ENCODE results near the gene NSL1. TPM values are rescaled to one million over a fixed set of nuclear protein-coding genes. Genes with fewer than 3 reads are reported as not detected.

Gene NSL1
- total and polyA plus RNA-seq, 2 donors = 23.8 to 48.8 TPM

DNA sequence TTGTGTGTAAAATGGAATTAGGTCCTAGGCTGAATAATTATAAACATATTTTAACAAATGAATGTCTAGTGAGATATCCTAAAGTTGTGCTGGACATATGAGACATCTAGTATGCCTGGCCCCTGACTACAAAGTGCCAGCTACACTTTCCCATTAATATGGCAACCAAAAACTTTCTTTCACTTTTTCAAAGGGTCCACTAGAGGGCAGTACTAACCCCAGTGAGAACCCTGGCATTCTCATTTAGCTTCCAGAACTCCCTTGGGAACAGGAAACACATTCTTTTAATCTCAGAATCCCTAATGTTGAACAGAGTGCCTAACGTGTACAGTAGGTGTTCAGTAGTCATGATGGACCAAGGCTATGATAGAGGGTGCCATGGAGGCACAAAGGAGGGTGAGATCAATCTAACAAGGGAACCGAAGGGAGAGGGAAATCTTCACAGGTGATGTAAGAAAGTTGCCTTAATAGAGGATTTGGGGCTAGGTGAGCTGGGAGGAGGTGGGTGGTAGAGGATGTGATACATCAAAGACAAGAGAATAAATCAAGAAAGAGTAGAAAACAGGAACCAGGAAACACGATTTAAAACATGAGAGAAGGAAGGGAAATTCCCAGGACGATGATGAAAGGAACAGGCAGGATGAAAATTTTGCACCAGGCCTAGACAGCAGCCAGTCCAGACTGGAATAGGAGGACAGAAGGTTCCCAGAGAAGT lies 41.6 kb downstream of the NSL1 start:
- Histone ChIP-seq H3K36me3 (ENCODE audit: control insufficient read depth in 2 of 2, insufficient read depth in 2 of 2, low read length in 1 of 2) (peaks cover 0 to 2% of the 10 kb centered on the region in 2 donors), H3K9me3 (ENCODE audit: control insufficient read depth in 2 of 2, insufficient read depth in 1 of 2, low read length in 1 of 2) (peaks cover 0 to 2% of the 10 kb centered on the region in 2 donors), H3K27ac (ENCODE audit: low read depth in 1 of 2, low read length in 1 of 2) (no peak overlapping the region), H3K4me3 (ENCODE audit: low read length in 2 of 2) (no peak overlapping the region), H3K27me3 (ENCODE audit: control insufficient read depth in 2 of 2, insufficient read depth in 1 of 2, low read length in 1 of 2) (no peaks in the 10 kb centered on the region), H3K4me1 (ENCODE audit: control insufficient read depth in 2 of 2, insufficient read depth in 2 of 2, low read length in 2 of 2) (peaks cover 6 to 24% of the 10 kb centered on the region in 2 donors)
- 76% methylated on average over 4 of the region's 4 CpGs for WGBS
- DNase-seq (ENCODE audit: low read depth in 6 of 9, low spot score in 9 of 9) = peak in 2 of 9 donors; percentile 21 to 48

DNA sequence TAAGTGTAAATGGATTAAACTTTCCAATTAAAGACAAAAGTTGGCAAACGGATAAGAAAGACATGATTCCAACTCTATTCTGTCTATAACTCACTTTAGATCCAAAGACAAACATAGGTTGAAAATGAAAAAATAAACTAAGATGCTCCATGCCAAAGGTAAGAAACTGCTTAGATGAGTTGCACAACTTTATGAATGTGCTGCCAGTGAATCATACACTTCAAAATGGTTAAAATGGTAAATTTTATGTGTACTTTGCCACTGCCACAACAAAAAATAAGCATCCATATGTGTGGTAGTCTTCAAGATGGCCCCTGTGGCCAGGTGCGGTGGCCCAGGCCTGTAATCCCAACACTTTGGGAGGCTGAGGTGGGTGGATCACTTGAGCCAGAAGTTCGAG lies 45.0 kb downstream of the NSL1 start:
- Histone ChIP-seq H3K27ac (ENCODE audit: low read depth in 1 of 2, low read length in 1 of 2) (no peak overlapping the region), H3K9me3 (ENCODE audit: control insufficient read depth in 2 of 2, insufficient read depth in 1 of 2, low read length in 1 of 2) (peaks cover 0 to 5% of the 10 kb centered on the region in 2 donors), H3K27me3 (ENCODE audit: control insufficient read depth in 2 of 2, insufficient read depth in 1 of 2, low read length in 1 of 2) (no peaks in the 10 kb centered on the region), H3K36me3 (ENCODE audit: control insufficient read depth in 2 of 2, insufficient read depth in 2 of 2, low read length in 1 of 2) (peaks cover 0 to 2% of the 10 kb centered on the region in 2 donors), H3K4me3 (ENCODE audit: low read length in 2 of 2) (no peak overlapping the region), H3K4me1 (ENCODE audit: control insufficient read depth in 2 of 2, insufficient read depth in 2 of 2, low read length in 2 of 2) (peaks cover 4 to 16% of the 10 kb centered on the region in 2 donors)
- no peak for DNase-seq (ENCODE audit: low read depth in 6 of 9, low spot score in 9 of 9)
- WGBS = 97% methylated on average over 3 of the region's 3 CpGs

DNA sequence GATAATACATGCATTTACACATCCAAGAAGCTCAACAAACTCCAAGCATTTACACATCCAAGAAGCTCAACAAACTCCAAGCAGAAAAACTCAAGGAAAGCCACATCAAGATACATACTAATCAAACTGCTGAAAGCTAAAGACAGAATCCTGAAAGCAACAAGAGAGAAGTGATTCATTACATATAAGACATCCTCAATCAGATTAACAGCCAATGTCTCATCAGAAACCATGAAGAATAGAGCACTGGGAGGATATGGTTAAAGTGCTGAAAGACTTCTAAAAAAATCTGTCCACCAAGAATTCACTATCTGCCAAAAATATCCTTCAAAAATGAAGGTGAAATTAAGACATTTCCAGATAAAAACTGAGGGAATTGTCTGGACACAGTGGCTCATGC lies 46.3 kb downstream of the NSL1 start:
- Histone ChIP-seq H3K27me3 (ENCODE audit: control insufficient read depth in 2 of 2, insufficient read depth in 1 of 2, low read length in 1 of 2) (no peaks in the 10 kb centered on the region), H3K27ac (ENCODE audit: low read depth in 1 of 2, low read length in 1 of 2) (no peak overlapping the region), H3K4me3 (ENCODE audit: low read length in 2 of 2) (no peak overlapping the region), H3K4me1 (ENCODE audit: control insufficient read depth in 2 of 2, insufficient read depth in 2 of 2, low read length in 2 of 2) (peaks cover 4 to 15% of the 10 kb centered on the region in 2 donors), H3K36me3 (ENCODE audit: control insufficient read depth in 2 of 2, insufficient read depth in 2 of 2, low read length in 1 of 2) (peaks cover 0 to 6% of the 10 kb centered on the region in 2 donors), H3K9me3 (ENCODE audit: control insufficient read depth in 2 of 2, insufficient read depth in 1 of 2, low read length in 1 of 2) (peaks cover 0 to 5% of the 10 kb centered on the region in 2 donors)
- DNase-seq (ENCODE audit: low read depth in 6 of 9, low spot score in 9 of 9) = no peak

DNA sequence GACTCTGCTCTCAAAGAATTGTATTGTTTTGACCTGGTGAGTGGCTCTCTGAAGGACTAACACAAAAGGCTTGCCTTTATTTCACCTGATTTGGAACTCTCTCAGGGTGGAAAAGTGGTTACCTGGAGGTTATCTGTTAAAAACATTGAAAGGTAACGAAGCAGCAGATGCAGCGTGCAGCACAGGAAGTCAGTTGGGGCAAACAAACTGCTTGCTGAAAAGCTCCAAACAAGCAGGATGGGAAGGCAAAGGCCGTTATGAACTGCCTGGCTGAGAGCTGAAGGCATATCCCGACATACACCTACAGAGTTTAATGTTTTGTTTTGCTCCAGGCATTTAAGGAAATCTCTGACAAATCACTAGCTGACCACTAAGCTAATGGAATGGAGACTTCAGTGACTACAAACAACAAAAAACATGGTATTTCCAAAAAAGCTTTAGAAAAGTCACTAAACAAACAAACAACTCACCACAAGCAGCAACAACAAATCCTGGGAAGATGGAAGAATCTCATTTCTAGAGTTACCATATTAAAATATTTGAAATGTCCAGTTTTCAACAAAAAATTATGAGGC lies 47.6 kb downstream of the NSL1 start:
- peak in 5 of 9 donors; percentile 37 to 74 (median 45) for DNase-seq (ENCODE audit: low read depth in 6 of 9, low spot score in 9 of 9)
- peaks cover 0 to 9% of the 10 kb centered on the region in 2 donors for H3K36me3 ChIP-seq (ENCODE audit: control insufficient read depth in 2 of 2, insufficient read depth in 2 of 2, low read length in 1 of 2)
- peaks cover 0 to 5% of the 10 kb centered on the region in 2 donors for H3K9me3 ChIP-seq (ENCODE audit: control insufficient read depth in 2 of 2, insufficient read depth in 1 of 2, low read length in 1 of 2)
- H3K4me1 ChIP-seq (ENCODE audit: control insufficient read depth in 2 of 2, insufficient read depth in 2 of 2, low read length in 2 of 2) = peaks cover 4 to 9% of the 10 kb centered on the region in 2 donors
- 8% methylated on average over 4 of the region's 4 CpGs for WGBS
- H3K27me3 ChIP-seq (ENCODE audit: control insufficient read depth in 2 of 2, insufficient read depth in 1 of 2, low read length in 1 of 2) = no peaks in the 10 kb centered on the region
- H3K4me3 ChIP-seq (ENCODE audit: low read length in 2 of 2) = no peak overlapping the region
- H3K27ac ChIP-seq (ENCODE audit: low read depth in 1 of 2, low read length in 1 of 2) = peak overlapping the region; percentile 47 to 76

DNA sequence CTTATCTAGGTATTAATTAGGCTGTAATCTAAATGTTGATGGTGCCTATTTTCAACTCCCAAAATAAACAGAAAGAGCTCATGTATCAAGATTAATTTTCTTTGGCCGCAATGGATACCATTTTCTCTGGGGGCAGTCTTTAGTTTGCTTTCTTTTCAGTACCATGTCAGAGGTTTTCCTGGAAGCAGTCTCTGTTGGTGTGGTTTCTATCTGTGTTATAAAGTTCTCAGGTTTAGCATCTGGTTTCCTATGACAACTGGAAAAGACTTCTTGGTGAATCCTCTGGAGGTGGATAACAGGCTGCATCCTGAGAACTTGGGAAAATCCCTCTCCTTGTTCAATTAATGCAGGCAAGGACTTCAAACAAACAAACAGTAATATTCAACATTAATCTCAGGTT lies 53.2 kb downstream of the NSL1 start:
- no peak overlapping the region for H3K27ac ChIP-seq (ENCODE audit: low read depth in 1 of 2, low read length in 1 of 2)
- no peaks in the 10 kb centered on the region for H3K27me3 ChIP-seq (ENCODE audit: control insufficient read depth in 2 of 2, insufficient read depth in 1 of 2, low read length in 1 of 2)
- peaks cover 0 to under 1% of the 10 kb centered on the region in 2 donors for H3K4me1 ChIP-seq (ENCODE audit: control insufficient read depth in 2 of 2, insufficient read depth in 2 of 2, low read length in 2 of 2)
- no peak overlapping the region for H3K4me3 ChIP-seq (ENCODE audit: low read length in 2 of 2)
- 73% methylated on average over 1 of the region's 1 CpG for WGBS
- H3K36me3 ChIP-seq (ENCODE audit: control insufficient read depth in 2 of 2, insufficient read depth in 2 of 2, low read length in 1 of 2) = peaks cover under 1 to 11% of the 10 kb centered on the region in 2 donors
- no peak for DNase-seq (ENCODE audit: low read depth in 6 of 9, low spot score in 9 of 9)
- no peaks in the 10 kb centered on the region for H3K9me3 ChIP-seq (ENCODE audit: control insufficient read depth in 2 of 2, insufficient read depth in 1 of 2, low read length in 1 of 2)

GRCh38 chr1:212737559-212737958 lies 54.0 kb downstream of the NSL1 start:
- H3K27ac ChIP-seq (ENCODE audit: low read depth in 1 of 2, low read length in 1 of 2) = no peak overlapping the region
- H3K27me3 ChIP-seq (ENCODE audit: control insufficient read depth in 2 of 2, insufficient read depth in 1 of 2, low read length in 1 of 2) = no peaks in the 10 kb centered on the region
- no peaks in the 10 kb centered on the region for H3K4me1 ChIP-seq (ENCODE audit: control insufficient read depth in 2 of 2, insufficient read depth in 2 of 2, low read length in 2 of 2)
- no peak for DNase-seq (ENCODE audit: low read depth in 6 of 9, low spot score in 9 of 9)
- H3K9me3 ChIP-seq (ENCODE audit: control insufficient read depth in 2 of 2, insufficient read depth in 1 of 2, low read length in 1 of 2) = no peaks in the 10 kb centered on the region
- peaks cover 5 to 11% of the 10 kb centered on the region in 2 donors for H3K36me3 ChIP-seq (ENCODE audit: control insufficient read depth in 2 of 2, insufficient read depth in 2 of 2, low read length in 1 of 2)
- no peak overlapping the region for H3K4me3 ChIP-seq (ENCODE audit: low read length in 2 of 2)

GRCh38 chr1:212733109-212733508 lies 58.5 kb downstream of the NSL1 start:
- H3K9me3 ChIP-seq (ENCODE audit: control insufficient read depth in 2 of 2, insufficient read depth in 1 of 2, low read length in 1 of 2) = no peaks in the 10 kb centered on the region
- no peaks in the 10 kb centered on the region for H3K4me1 ChIP-seq (ENCODE audit: control insufficient read depth in 2 of 2, insufficient read depth in 2 of 2, low read length in 2 of 2)
- H3K27me3 ChIP-seq (ENCODE audit: control insufficient read depth in 2 of 2, insufficient read depth in 1 of 2, low read length in 1 of 2) = no peaks in the 10 kb centered on the region
- WGBS = 98% methylated on average over 8 of the region's 8 CpGs
- peaks cover 5% of the 10 kb centered on the region in 2 donors for H3K36me3 ChIP-seq (ENCODE audit: control insufficient read depth in 2 of 2, insufficient read depth in 2 of 2, low read length in 1 of 2)
- DNase-seq (ENCODE audit: low read depth in 6 of 9, low spot score in 9 of 9) = no peak
- H3K27ac ChIP-seq (ENCODE audit: low read depth in 1 of 2, low read length in 1 of 2) = no peak overlapping the region
- no peak overlapping the region for H3K4me3 ChIP-seq (ENCODE audit: low read length in 2 of 2)

DNA sequence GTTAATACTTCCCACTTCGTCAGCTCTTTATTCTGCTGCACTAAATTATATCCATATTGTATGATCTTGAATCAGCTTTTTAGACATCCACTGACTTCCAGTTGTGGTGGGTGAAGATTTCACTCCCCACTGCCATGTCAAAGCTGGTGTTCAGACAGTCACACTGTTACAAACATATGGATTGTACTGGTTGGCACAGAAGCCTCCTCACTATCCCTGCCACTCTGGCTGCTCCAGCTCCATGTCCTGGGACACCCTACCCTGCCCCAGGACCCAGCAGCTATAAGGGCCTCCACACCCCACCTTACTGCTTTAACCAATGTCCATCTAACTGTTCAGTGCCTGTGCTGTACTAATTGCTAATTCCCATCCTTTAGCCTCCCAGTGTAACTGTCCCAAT lies 59.9 kb downstream of the NSL1 start:
- Histone ChIP-seq H3K4me3 (ENCODE audit: low read length in 2 of 2) (no peak overlapping the region), H3K27me3 (ENCODE audit: control insufficient read depth in 2 of 2, insufficient read depth in 1 of 2, low read length in 1 of 2) (no peaks in the 10 kb centered on the region), H3K27ac (ENCODE audit: low read depth in 1 of 2, low read length in 1 of 2) (no peak overlapping the region), H3K36me3 (ENCODE audit: control insufficient read depth in 2 of 2, insufficient read depth in 2 of 2, low read length in 1 of 2) (peaks cover 5% of the 10 kb centered on the region in 2 donors), H3K4me1 (ENCODE audit: control insufficient read depth in 2 of 2, insufficient read depth in 2 of 2, low read length in 2 of 2) (no peaks in the 10 kb centered on the region), H3K9me3 (ENCODE audit: control insufficient read depth in 2 of 2, insufficient read depth in 1 of 2, low read length in 1 of 2) (no peaks in the 10 kb centered on the region)
- 97% methylated on average over 1 of the region's 1 CpG for WGBS
- no peak for DNase-seq (ENCODE audit: low read depth in 6 of 9, low spot score in 9 of 9)

- no peak overlapping the region for H3K4me3 ChIP-seq (ENCODE audit: low read length in 2 of 2)
- H3K27ac ChIP-seq (ENCODE audit: low read depth in 1 of 2, low read length in 1 of 2) = no peak overlapping the region
- no peaks in the 10 kb centered on the region for H3K4me1 ChIP-seq (ENCODE audit: control insufficient read depth in 2 of 2, insufficient read depth in 2 of 2, low read length in 2 of 2)
- H3K36me3 ChIP-seq (ENCODE audit: control insufficient read depth in 2 of 2, insufficient read depth in 2 of 2, low read length in 1 of 2) = peaks cover 0 to 5% of the 10 kb centered on the region in 2 donors
- no peaks in the 10 kb centered on the region for H3K27me3 ChIP-seq (ENCODE audit: control insufficient read depth in 2 of 2, insufficient read depth in 1 of 2, low read length in 1 of 2)
- 88% methylated on average over 5 of the region's 5 CpGs for WGBS
- H3K9me3 ChIP-seq (ENCODE audit: control insufficient read depth in 2 of 2, insufficient read depth in 1 of 2, low read length in 1 of 2) = peaks cover 0 to 4% of the 10 kb centered on the region in 2 donors
- DNase-seq (ENCODE audit: low read depth in 6 of 9, low spot score in 9 of 9) = no peak
Measured at GRCh38 chr1:212728606-212729005, 63.0 kb downstream of the NSL1 start.

Measured in thymus (tissue), 11 donors.